Breast epithelium (tissue), 3 donors: ENCODE measurements around the gene PHETA2.

ENCODE experiments used
- CTCF ChIP-seq, 3 donors: fragments of 450-650 bp; IDR thresholded peaks; one replicate each; pipeline ENCODE4 v1.5.1; 2016 to 2017; ENCODE audit warnings: antibody characterized with exemption in 3 of 3, mild to moderate bottlenecking in 3 of 3, moderate library complexity in 3 of 3
- POLR2A ChIP-seq: fragments of 450-650 bp; IDR thresholded peaks from one replicate; pipeline ENCODE4 v1.6.1; 2016; ENCODE audit warnings: antibody characterized with exemption, mild to moderate bottlenecking, moderate library complexity
- POLR2AphosphoS5 ChIP-seq, 3 donors: sonication (generic); formaldehyde crosslinking; IDR thresholded peaks; one replicate each; pipeline ENCODE4 v1.6.1; 2017; ENCODE audit warnings: antibody characterized with exemption in 3 of 3

GRCh38 chr22:42080287-42080686, 6.2 kb downstream of the PHETA2 start:
- no peak for TF ChIP-seq POLR2A
- no peak for TF ChIP-seq CTCF (IDR thresholded peaks at IDR 0.05)
- TF ChIP-seq POLR2AphosphoS5 (IDR thresholded peaks at IDR 0.05), result no peak
